KOPT-K1 (cell line): ENCODE results near the gene SFRP5.

Experiments used
- H3K27ac ChIP-seq: fragments of 200-600 bp; sonication (generic); 2 replicates; pipeline ENCODE4 v1.5.1; 2016; ENCODE audit warnings: antibody characterized with exemption, mild to moderate bottlenecking, low read depth, low read length; ENCODE audit not compliant: poor library complexity, severe bottlenecking
- H3K36me3 ChIP-seq: fragments of 200-600 bp; sonication (generic); 2 replicates; pipeline ENCODE4 v1.5.1; 2017; ENCODE audit warnings: antibody characterized with exemption, mild to moderate bottlenecking, low read length, moderate library complexity; ENCODE audit not compliant: insufficient read depth
- H3K9me3 ChIP-seq: fragments of 200-600 bp; sonication (generic); 2 replicates; pipeline ENCODE4 v1.5.1; 2017; ENCODE audit warnings: antibody characterized with exemption, low read length, mild to moderate bottlenecking; ENCODE audit not compliant: insufficient read depth, poor library complexity, severe bottlenecking

SFRP5 gene

GRCh38 chr10:97740613-97741012 lies 31.2 kb downstream of the SFRP5 start:
- no peaks in the 10 kb centered on the region for H3K9me3 ChIP-seq
- no peak overlapping the region for H3K27ac ChIP-seq
- peaks cover 65% of the 10 kb centered on the region for H3K36me3 ChIP-seq

GRCh38 chr10:97738616-97739015 lies 33.2 kb downstream of the SFRP5 start:
- Histone ChIP-seq H3K27ac (no peak overlapping the region), H3K9me3 (no peaks in the 10 kb centered on the region), H3K36me3 (peaks cover 45% of the 10 kb centered on the region)

- peaks cover 37% of the 10 kb centered on the region for H3K36me3 ChIP-seq
- H3K27ac ChIP-seq: peak overlapping the region; percentile 63
- no peaks in the 10 kb centered on the region for H3K9me3 ChIP-seq
Observed at GRCh38 chr10:97737770-97738265, 34.0 kb downstream of the SFRP5 start.

- Histone ChIP-seq H3K27ac (peak within 1 kb of the TSS; percentile 63), H3K36me3 (peaks cover 33% of the 10 kb centered on the region), H3K9me3 (no peaks in the 10 kb centered on the region)
Observed at GRCh38 chr10:97736902-97737769, 34.7 kb downstream of the SFRP5 start, which contains the start of gene ZFYVE27. TSS of gene ZFYVE27 (plus strand) at chr10:97737128. CDS start at chr10:97738478, 1,350 bp downstream.

GRCh38 chr10:97736403-97736901 lies 35.3 kb downstream of the SFRP5 start:
- no peaks in the 10 kb centered on the region for H3K9me3 ChIP-seq
- peak overlapping the region; percentile 63 for H3K27ac ChIP-seq
- peaks cover 26% of the 10 kb centered on the region for H3K36me3 ChIP-seq

DNA sequence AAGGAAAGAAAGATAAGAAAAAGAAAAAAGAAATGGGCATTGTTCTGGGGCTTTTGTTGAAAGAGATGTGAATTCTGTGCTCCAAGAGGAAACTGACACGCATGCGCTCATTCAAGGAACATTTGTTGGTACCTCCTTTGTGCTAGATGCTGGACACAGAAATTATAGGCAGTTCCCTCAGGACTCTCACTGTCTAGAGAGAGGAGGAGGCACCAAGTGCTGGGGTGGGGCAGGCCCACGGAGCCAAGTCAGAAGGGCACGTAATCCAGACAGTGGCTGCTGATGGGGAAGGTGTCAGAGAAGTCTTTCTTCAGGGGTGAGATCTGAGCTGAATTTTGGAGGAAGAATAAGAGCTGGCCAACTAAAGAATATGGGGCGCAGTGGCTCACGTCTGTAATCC lies 37.8 kb downstream of the SFRP5 start:
- Histone ChIP-seq H3K36me3 (peaks cover 5% of the 10 kb centered on the region), H3K9me3 (no peaks in the 10 kb centered on the region), H3K27ac (no peak overlapping the region)

GRCh38 chr10:97733256-97733655 lies 38.5 kb downstream of the SFRP5 start:
- H3K9me3 ChIP-seq: no peaks in the 10 kb centered on the region
- H3K36me3 ChIP-seq: no peaks in the 10 kb centered on the region
- H3K27ac ChIP-seq: no peak overlapping the region

DNA sequence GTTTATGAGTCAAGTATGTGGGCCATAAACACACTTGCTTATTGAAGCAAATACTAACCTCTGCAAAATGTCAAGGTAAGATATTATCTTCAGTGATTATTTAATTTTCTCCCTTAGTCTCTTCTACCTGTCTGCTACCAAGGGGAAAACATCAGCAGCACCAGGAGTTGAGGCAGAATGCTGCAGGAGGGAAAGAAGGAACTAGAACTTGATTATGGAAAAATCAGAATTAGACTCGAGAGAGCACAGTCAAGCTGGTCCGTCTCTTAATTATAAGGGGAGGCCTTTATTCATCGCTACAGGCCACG lies 39.8 kb downstream of the SFRP5 start:
- H3K9me3 ChIP-seq: no peaks in the 10 kb centered on the region
- H3K36me3 ChIP-seq: no peaks in the 10 kb centered on the region
- H3K27ac ChIP-seq: no peak overlapping the region

- no peaks in the 10 kb centered on the region for H3K36me3 ChIP-seq
- H3K9me3 ChIP-seq: no peaks in the 10 kb centered on the region
- H3K27ac ChIP-seq: no peak overlapping the region
Observed at GRCh38 chr10:97731346-97732051, 40.3 kb downstream of the SFRP5 start.

- Histone ChIP-seq H3K27ac (no peak overlapping the region), H3K36me3 (no peaks in the 10 kb centered on the region), H3K9me3 (no peaks in the 10 kb centered on the region)
Observed at GRCh38 chr10:97729014-97729413, 42.8 kb downstream of the SFRP5 start.

GRCh38 chr10:97726636-97727178 lies 45.1 kb downstream of the SFRP5 start:
- Histone ChIP-seq H3K36me3 (no peaks in the 10 kb centered on the region), H3K27ac (no peak overlapping the region), H3K9me3 (no peaks in the 10 kb centered on the region)

GRCh38 chr10:97724341-97724941 lies 47.4 kb downstream of the SFRP5 start:
- no peaks in the 10 kb centered on the region for H3K36me3 ChIP-seq
- no peak overlapping the region for H3K27ac ChIP-seq
- H3K9me3 ChIP-seq: no peaks in the 10 kb centered on the region

- Histone ChIP-seq H3K36me3 (no peaks in the 10 kb centered on the region), H3K9me3 (no peaks in the 10 kb centered on the region), H3K27ac (no peak overlapping the region)
Observed at GRCh38 chr10:97723001-97723400, 48.8 kb downstream of the SFRP5 start.

DNA sequence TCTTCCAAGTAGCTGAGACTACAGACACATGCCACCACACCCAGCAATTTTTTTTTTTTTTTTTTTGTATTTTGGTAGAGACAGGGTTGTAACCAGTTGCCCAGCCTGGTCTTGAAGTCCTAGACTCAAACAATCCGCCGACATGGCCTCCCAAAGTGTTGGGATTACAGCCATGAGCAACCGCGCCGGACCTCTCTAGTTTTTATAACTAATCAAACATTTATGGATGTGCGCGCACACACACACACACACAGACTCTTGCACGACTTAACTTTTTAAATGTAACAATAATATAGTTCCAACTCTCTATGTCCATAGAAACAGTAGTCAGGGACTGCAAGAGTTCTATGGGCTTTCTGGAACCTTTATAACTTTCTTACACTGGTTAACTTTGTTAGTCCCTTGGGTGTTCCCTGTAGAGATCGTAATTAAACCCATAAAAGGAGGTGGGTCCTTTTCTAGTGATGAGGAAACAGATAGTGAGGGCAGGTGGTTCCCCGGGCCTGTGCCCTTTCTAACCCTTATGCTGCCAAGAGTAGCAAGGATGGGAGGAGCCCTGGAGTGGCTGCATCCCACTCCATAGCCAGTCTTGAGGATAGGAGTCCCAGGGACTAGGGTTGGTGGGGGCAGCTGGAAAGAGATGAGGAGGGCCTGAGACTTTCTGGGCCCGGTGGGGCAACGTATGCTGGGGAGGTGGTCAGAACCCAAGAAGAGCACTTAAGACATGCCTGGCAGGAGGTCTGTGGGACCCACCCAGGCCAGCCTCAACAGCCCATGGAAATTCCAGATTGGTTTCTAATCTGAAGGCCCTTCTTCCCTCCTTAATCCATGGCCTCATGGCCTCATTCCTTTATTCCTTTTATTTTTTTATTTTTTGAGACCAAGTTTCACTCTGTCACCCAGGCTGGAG lies 49.7 kb downstream of the SFRP5 start:
- Histone ChIP-seq H3K9me3 (no peaks in the 10 kb centered on the region), H3K36me3 (no peaks in the 10 kb centered on the region), H3K27ac (no peak overlapping the region)
